GM21717 (cell line): ENCODE measurements around the gene TOB1.

Experiments used
- ATAC-seq: cut with Tn5 transposase; IDR thresholded peaks from one replicate; pipeline ENCODE4 v1.9.1; 2021; ENCODE audit warnings: mild to moderate bottlenecking, moderate library complexity; ENCODE audit not compliant: unreplicated experiment

TOB1 gene

GRCh38 chr17:50848039-50848438, 18.1 kb downstream of the TOB1 start:
- no peak for ATAC-seq

DNA sequence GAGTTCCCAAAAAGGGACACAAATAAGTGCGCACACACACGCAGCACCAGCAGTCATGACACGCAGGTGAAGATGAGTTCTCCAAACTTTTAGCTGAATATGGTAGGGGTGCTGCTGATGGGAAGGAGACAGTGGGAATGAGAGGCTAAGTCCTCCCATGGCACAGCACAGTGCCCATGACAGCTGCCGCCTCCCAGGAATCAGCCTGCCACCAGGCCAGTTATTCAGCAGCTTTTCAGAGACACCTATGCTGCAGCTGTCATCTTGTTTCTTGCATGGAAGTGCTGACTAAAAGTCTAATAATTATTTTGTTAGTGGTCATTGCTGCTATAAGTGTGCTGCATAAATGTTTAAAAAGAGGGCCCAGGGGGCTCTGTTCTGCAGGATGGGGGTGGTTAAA, 18.6 kb downstream of the TOB1 start:
- ATAC-seq: no peak

- ATAC-seq: no peak
These were observed 20.7 kb downstream of the TOB1 start for GRCh38 chr17:50845240-50846147.

GRCh38 chr17:50844117-50844700, 21.9 kb downstream of the TOB1 start:
- no peak for ATAC-seq

DNA sequence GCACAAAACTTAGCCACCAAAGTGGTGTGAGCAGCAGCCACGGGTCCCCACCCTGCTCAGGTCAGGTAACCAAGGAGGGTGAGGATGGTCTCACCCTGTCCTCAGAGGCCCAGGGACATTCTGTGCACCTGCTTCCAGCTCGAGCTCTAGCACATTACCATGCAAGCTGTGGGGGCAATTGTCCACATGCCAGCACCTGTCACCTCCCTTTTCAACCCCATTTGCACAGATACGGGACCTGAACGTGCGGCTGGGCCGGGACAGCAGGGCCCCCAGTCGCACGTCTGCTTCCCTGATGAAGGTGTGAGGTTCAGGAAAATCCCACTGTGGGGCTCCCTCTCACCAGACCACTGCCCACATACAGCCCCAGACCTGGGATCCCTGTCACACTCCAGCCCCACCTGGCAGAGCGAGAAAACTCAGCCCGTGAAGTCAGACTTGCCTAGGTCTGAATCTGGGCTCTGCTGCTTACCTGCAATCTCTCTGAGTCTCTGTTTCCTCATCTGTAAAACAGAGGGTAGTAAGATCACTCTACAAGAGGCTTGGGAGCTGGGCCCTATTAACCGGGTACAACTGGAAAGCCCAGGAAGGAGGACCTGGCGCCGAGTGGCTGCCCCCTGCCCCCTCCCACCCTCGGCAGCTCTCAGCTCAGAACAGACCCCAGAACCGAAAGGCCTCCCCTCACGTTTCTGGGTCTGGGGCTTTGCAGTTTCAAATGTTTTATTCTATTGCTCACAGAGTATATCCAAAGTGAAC, 22.8 kb downstream of the TOB1 start:
- no peak for ATAC-seq

- ATAC-seq: no peak
These were observed 23.5 kb downstream of the TOB1 start for GRCh38 chr17:50842506-50843149.

DNA sequence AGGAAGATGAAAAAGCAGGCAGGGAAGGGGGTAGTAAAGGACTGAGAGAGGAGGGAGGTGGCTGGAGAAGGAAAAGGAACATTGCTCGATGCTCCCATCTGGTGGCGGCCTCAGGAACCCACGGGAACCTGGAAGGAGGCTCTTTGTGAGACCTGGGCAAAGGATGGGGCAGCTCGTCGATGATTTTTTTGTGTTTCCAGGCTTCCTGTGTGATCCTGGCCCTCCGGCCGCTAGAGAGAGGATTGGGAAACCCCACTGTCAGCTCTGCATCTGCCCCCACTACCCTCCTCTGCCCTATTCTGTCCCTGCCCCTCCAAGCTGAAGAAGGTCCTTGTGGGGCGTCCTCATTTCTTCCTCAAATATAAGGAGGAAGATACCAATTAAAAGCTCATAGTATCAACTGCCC, 24.2 kb downstream of the TOB1 start:
- ATAC-seq: no peak

DNA sequence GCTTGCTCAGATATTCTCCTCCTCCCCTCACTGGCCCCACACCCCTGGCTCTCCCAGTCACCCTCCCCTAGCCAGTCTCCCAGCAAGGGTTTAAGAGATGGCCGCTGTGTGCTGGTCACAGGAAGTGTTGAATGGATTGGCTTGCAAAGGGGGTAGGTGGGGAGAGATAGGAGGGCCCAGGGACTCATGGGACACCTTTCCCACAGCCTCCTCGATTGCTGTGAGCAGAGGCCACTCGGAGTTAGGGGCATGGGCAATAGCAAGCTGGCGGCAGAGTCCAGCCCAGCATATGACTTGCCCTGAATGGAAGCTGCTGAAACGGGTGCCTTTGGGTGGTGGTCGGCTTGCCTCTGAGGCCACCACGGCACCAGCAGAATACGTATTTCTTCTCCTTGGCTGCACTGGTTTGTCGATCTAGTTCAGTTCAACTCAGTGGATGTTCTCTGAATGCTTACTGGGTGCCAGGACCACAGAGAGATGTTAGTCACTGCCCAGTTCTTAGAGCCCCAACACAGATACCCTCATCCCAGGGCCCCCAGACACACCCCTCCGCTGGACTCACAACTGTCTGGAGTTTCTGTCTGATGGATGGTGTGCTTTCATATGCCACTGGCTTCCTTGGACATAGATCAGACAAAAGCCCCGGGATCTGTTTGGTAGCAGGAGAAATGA, 24.7 kb downstream of the TOB1 start:
- no peak for ATAC-seq

GRCh38 chr17:50840311-50840851, 25.8 kb downstream of the TOB1 start:
- no peak for ATAC-seq

- no peak for ATAC-seq
These were observed 26.4 kb downstream of the TOB1 start for GRCh38 chr17:50839591-50840310.

GRCh38 chr17:50837980-50838954, 27.9 kb downstream of the TOB1 start:
- ATAC-seq: no peak

DNA sequence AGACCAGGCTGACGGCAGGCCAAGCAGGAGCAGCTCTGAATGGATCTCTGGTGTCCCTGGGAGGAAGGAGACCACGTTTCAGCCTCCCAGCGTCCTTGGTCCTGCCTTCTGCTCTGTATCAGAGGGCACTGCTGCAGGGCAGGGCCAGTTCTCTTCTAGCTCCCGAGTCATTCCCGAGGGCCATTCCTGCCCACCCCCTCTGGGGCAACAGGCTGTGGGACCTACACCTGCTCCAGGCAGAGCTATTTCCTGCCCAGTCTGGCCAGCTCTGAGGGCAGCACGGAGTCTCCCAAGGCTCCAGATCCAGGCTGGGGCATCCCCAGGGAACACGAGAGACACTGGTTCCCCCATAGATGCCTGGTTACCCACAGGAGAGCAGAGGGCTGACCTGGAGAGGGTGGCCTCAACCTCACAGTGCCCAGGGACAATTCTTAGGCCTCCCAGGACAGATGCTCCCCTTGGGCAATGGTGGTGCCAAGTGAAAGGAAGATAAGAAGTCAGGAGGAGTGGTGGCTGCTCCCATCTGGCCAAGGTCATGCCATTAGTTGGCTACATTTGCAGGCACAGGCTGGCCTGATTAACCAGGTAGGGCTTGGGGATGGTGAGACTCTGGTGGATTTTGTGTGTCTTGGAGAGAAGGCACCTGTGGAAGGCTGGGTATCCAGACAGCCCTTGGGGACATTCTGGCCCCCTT, 28.7 kb downstream of the TOB1 start:
- no peak for ATAC-seq

- ATAC-seq: no peak
These were observed 29.3 kb downstream of the TOB1 start for GRCh38 chr17:50836826-50837225.

DNA sequence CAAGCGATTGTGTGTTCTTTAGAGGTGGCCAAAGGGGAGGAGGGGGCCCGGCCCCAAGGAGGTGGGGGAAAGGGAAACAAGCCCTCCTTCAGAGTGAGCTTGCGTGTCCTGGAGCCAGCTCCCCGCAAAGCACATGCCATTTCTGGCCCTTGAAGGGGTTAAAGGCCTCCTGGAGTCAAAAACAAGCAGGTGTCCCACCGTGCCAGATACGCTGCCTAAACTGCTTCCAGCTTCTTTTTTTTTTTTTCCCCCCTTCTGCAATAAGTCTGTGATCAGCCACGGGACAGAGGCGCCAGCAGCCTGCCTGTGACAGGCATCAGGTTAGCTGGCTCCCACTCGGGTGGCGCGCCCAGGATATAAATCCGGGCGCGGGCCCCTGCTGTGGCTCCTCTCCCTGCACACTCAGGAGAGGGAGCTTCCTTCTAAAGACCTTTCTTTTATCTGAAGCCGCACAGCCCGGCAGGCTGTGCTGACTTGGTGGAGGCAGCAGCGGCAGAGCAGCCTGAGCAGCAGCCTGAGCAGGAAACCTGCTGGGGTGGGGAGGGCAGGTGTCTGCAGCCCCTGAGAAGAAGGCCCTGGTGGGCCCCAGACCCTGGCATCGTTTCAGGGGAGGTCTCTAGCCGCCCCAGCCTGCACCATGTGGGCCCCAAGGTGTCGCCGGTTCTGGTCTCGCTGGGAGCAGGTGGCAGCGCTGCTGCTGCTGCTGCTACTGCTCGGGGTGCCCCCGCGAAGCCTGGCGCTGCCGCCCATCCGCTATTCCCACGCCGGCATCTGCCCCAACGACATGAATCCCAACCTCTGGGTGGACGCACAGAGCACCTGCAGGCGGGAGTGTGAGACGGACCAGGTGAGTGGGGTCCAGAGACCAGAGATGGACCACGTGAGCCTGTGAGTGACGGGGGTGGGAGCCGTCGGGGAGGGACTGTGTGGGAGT, 30.6 kb downstream of the TOB1 start, which contains the start of gene WFIKKN2:
WFIKKN2 (plus strand) TSS at position 286 of the 934 bp plus-strand sequence; CDS start at position 638, 352 bp downstream.
- no peak for ATAC-seq

DNA sequence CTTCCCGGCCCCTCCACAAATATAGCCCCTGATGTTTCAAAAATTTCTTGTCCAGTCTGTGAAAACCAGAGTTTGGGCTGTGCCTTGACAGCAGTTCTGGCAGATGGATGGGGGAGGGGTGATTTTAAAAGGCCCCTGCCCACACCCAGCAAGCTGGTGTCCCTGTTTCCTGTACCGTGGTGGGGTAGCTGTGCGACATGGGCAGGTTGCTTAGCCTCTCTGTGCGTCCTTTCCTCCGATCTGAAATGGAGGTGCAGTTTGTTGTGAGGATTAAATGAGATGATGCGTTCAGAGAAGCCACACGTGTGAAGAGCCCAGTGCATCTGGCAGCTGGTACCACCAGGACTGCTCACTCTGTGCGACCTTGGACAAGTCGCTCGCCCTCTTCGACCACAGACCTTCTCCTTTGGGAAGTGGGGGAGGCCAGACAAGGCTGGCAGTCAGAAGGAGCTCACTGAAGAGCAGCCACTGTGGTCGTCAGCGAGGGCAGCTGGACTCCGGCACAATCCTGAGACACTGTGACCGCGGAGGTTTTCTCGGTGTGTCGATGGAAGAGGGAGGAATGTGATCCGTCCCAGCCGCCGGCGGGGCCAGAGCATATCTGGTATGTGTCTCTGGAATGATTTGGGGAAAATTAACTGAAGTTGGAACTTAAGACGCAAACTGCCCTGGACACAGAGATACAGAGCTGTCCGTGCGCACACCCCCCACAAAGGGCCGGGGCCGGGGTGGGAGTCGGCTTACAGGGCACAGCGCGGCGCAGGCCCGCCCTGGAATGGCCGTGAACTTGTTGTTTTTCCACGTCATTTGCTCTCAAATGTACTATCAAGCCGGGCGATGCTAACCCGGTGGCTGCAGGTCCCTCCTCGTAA, 31.5 kb downstream of the TOB1 start:
- no peak for ATAC-seq
